ENCODE results near the gene ZNF594.
"Not testable (repeated sequence)": the region's sequence is repeated elsewhere in the genome, so short reads cannot be mapped to it uniquely, and the experiment has no call there.

The ZNF594 gene

GRCh38 chr17:5135726-5136579 is 55.7 kb downstream of the ZNF594 start:
- no peak overlapping the region for H3K4me3 ChIP-seq (ENCODE audit: low read length)
- DNase-seq (ENCODE audit: low read depth) = no peak
- no peak for TF ChIP-seq CTCF (conservative IDR thresholded peaks at IDR 0.05; ENCODE audit: low read length)

GRCh38 chr17:5135131-5135712 is 56.4 kb downstream of the ZNF594 start:
- DNase-seq (ENCODE audit: low read depth); H3K4me3 ChIP-seq (ENCODE audit: low read length): not testable (repeated sequence)

- not testable (repeated sequence) for DNase-seq (ENCODE audit: low read depth); H3K4me3 ChIP-seq (ENCODE audit: low read length)
These were observed 57.1 kb downstream of the ZNF594 start for GRCh38 chr17:5134571-5134970.

GRCh38 chr17:5133961-5134360 is 57.7 kb downstream of the ZNF594 start:
- DNase-seq (ENCODE audit: low read depth); H3K4me3 ChIP-seq (ENCODE audit: low read length): not testable (repeated sequence)

GRCh38 chr17:5133311-5133710 is 58.4 kb downstream of the ZNF594 start:
- H3K4me3 ChIP-seq (ENCODE audit: low read length) = no peak overlapping the region

GRCh38 chr17:5132503-5133225 is 59.0 kb downstream of the ZNF594 start:
- DNase-seq (ENCODE audit: low read depth) = not testable (repeated sequence)

More at GRCh38 chr17:5133311-5133710, 58.4 kb downstream of the ZNF594 start:
- no peak for TF ChIP-seq CTCF (conservative IDR thresholded peaks at IDR 0.05; ENCODE audit: low read length)
- no peak for DNase-seq (ENCODE audit: low read depth)

GRCh38 chr17:5131799-5132502 is 59.7 kb downstream of the ZNF594 start:
- not testable (repeated sequence) for DNase-seq (ENCODE audit: low read depth); H3K4me3 ChIP-seq (ENCODE audit: low read length)

More at GRCh38 chr17:5132503-5133225, 59.0 kb downstream of the ZNF594 start:
- H3K4me3 ChIP-seq (ENCODE audit: low read length) = not testable (repeated sequence)

- H3K4me3 ChIP-seq (ENCODE audit: low read length) = no peak overlapping the region
- no peak for TF ChIP-seq CTCF (conservative IDR thresholded peaks at IDR 0.05; ENCODE audit: low read length)
- no peak for DNase-seq (ENCODE audit: low read depth)
These were observed 60.4 kb downstream of the ZNF594 start for GRCh38 chr17:5131146-5131715.

GRCh38 chr17:5130687-5131086 is 61.0 kb downstream of the ZNF594 start:
- not testable (repeated sequence) for DNase-seq (ENCODE audit: low read depth); H3K4me3 ChIP-seq (ENCODE audit: low read length)

GRCh38 chr17:5130261-5130660 is 61.4 kb downstream of the ZNF594 start:
- not testable (repeated sequence) for H3K4me3 ChIP-seq (ENCODE audit: low read length); DNase-seq (ENCODE audit: low read depth)

GRCh38 chr17:5129770-5130169 is 61.9 kb downstream of the ZNF594 start:
- not testable (repeated sequence) for DNase-seq (ENCODE audit: low read depth); H3K4me3 ChIP-seq (ENCODE audit: low read length)
